ENCODE data around the gene GPC5.

GPC5 gene

GRCh38 chr13:91904597-91904996 lies 506.2 kb downstream of the GPC5 start:
- DNase-seq: no peak

DNA sequence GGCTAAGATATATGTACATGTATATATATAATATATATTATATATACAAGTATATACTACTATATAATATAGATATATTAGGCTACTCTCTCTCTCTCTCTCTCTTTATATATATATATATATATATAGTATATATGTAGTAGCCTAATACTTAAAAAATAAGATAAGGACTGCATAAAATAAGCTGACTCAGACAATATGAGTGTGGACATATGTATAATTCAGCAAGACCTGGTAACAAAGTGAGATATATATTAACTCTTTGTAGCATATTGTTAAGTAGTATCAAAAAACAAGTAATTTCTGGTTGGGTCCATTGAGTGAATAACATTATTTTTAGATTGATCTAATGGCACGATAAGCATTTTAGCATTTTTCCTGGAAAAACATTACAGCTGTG lies 509.0 kb downstream of the GPC5 start:
- DNase-seq: no peak

DNA sequence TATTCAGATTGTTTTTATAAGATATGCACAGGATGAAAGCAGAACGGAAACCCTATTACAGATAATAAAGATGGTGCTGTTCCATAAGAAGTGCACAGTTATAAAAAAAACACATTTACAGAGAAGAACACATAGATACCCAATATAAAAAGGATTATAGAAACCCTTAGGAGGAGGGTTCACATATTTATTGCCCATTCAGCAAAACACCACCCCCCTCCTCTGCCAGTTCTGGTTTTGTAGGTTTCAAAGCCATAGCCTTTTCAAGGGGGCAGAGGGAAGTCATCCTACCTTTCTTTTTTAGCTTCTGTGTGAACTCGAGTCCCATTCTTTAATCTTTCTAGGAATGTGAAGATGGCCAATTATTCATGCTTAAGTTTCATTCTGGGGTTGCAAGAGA lies 511.2 kb downstream of the GPC5 start:
- DNase-seq: no peak

- peak in 1 of 2 experiments; percentile 8 for DNase-seq
Measured at GRCh38 chr13:91922969-91923592, 524.7 kb downstream of the GPC5 start.

DNA sequence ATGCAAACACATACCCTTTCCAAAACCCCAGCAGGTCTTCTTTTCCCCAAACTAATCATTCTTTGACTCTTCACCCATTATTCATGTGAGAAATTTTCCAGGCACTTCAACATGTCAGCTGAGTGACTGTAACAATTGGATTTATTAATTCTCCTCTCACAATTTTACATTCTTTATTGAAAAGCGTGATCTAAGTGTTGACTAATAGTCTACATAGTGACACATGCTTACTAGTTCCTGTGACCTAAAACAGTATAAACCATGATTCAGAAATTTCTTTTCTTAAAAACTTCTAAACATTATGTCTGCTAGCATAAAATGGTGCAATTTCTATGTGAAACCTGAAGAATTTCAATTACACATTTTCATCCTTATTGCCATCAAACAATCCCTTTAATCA lies 532.3 kb downstream of the GPC5 start:
- DNase-seq: no peak

GRCh38 chr13:91934354-91934753 lies 535.9 kb downstream of the GPC5 start:
- DNase-seq: no peak

GRCh38 chr13:91946498-91947070 lies 548.2 kb downstream of the GPC5 start:
- DNase-seq: peak; percentile 54 to 68

- no peak for DNase-seq
Measured at GRCh38 chr13:91948736-91949135, 550.3 kb downstream of the GPC5 start.

GRCh38 chr13:91950803-91951202 lies 552.4 kb downstream of the GPC5 start:
- no peak for DNase-seq

GRCh38 chr13:91955546-91956355 lies 557.3 kb downstream of the GPC5 start:
- DNase-seq: no peak

GRCh38 chr13:91960947-91961346 lies 562.5 kb downstream of the GPC5 start:
- DNase-seq: no peak

DNA sequence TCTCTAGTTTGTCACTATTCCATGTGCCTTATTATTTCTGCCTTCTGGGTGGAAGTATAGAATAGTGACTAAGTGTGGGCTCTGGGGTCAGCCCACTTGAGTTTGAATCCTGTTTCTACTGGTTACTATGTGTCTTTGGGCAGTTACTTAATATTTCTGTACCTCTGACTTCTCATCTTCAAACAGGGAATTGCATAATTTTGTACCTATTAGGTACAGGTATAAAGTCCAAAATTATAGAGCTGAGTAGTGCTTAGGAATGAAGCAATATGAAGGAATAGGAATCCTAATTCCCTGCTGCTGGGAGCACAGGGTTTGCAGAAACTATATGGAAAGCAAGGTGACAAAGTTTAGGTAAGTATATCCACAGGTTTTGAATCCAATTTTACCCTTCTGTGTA lies 564.5 kb downstream of the GPC5 start:
- no peak for DNase-seq

DNA sequence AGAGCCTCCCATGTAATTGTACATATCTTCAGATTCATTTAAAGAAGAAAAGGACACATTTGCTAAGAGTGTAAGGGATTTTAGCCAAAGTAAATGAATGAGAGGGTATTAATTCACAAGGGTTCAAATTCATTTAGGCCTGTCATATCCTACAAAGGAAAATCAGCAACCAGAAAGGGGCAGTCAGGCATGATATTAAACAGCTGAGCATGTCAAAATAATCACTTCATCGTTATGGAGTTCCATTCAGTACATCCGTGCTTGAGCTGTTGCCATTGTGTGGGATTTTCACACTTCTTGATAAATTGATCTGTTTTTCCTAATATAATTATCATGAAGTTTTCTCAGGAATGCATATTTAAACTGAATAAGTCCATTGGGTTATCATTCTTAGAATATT lies 567.1 kb downstream of the GPC5 start:
- DNase-seq: no peak

DNA sequence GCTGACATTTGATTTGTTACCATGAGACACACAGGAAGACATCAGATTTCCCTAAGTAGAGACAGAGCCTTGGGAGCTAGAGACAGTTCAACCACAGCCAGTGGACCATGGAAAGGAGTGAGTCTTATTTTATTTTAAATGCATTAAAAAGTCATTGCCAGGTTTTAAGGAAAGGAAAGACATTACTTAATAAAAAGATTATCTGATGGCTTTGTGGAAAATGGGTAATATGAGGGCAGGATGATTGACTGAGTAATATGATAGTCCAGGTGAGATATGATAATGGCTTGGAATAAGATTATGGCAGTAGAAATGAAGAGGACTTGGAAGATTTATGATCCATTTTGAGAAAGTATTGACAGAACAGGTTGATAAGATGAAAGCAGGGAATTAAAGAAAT lies 580.1 kb downstream of the GPC5 start:
- DNase-seq: no peak

DNA sequence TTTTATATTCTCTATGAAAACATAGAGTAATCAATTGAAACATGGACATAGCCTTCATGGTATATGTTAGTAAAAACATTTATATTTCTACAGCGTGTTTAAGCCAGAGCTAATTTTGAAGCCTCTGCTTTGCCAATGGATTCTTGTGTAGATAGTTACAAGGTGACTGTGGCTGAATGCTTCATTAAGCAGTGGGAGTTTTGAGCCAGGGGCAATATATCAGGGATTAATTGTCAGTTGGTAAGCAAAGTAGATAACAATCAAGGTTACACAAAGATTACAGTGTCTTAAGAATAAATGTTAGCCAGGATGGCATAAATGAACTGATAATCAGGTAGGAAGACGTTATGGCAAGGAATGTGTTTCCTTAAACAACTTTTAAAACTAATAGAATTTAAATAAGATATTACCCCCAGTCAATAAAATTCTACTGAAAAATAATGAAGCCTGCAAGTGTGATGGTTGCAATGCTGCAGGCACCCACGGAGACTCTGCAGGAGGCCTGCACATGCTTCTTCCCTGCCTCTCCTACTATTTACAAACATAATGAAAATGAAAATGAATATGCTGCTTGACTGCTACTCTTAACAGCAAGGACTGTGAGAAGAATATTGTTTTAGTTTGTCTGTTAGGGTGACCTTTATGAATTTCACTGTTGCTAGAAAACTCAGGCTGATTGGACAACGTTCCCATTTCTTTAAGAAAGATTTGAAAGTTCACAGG lies 588.5 kb downstream of the GPC5 start:
- peak; percentile 68 for DNase-seq

DNA sequence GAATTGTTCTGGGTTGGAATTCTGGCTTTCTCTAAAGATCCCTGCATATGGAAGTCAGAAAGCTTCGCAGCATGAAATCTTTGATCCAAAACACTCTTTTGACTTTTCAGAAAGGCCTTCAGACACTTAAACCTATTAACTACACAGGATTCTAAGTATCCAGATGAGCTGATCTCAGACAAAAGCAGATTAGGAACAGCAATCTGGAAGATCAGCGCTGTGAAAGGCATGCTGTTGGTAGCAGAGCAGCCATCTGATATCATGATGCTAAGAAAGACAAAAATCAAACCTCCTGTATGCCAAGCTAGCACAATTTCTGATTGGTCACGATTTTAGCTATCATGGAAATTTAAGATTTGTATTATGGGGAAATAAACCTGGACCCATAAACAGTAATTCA lies 589.9 kb downstream of the GPC5 start:
- DNase-seq: no peak

DNA sequence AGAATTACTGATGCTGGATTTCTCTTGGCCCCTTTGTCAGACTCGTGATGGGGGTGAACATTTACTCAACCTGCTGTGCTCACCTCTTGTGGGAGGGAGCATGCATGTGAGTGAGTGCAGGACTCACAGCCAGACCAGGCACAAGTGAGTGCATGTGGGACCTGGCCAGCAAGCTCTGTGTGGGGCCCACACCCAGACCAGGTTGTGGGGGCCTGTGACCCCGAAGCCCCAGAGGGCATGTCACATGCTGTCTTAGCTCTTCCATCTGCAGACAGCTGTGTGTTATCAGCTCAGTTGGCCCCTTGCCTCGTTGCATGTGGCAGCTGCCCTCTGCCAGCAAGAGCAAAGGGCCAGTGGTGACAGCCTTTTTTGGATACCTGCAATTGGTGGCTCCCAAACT lies 614.4 kb downstream of the GPC5 start:
- no peak for DNase-seq

DNA sequence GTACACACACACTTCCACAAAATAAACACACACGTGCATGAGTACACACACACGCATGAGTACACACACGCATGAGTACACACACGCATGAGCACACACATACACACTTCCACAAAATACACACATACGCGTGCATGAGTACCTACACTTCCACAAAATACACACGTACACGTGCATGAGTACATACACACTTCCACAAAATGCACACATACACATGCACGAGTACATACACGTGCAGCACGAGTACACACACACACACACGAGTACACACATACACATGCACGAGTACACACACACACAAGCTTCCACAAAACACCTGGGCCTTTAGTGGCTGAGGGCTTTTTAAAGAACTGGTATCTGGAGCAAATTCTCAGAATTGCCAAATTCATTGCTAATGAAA lies 619.3 kb downstream of the GPC5 start:
- DNase-seq: no peak

GRCh38 chr13:92028695-92029094 lies 630.3 kb downstream of the GPC5 start:
- DNase-seq: no peak

- no peak for DNase-seq
Measured at GRCh38 chr13:92029641-92030040, 631.2 kb downstream of the GPC5 start.

DNA sequence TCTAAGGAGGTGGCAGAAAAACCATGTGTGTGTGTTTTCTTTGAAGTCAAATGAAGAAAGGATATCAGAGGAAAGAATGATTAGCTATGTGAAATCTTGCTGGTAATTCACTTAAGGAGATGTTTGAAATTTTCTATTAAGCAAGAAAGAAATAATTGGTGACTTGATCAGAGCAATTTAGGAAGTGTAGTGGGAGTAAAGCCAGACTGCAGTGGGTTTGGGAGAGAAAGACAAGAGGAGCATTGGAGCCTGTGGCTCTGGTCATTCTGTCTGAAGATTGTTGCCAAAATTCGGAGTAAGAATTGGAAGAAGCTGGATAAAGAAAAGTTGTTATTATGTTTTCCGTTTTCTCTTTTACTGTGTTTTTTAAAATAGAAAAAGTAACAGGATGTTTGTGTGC lies 640.5 kb downstream of the GPC5 start:
- no peak for DNase-seq

DNA sequence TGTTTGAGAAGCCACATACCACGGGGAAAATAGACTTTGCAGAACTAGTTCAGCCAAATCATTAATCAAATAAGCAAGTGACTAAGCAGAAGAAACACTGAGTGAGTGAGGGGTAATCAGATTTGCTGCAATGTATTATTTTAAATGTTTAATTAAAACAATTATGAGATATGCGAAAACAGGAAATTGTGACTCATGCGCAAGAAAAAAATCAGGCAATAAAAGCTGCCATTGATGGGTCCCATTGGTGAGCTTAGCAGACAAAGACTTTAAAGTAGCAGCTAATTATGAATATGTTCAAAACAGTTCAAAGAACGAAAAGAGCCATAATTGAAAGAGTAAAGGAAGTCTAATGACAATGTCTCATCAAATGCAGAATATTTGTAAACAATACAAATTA lies 644.1 kb downstream of the GPC5 start:
- no peak for DNase-seq

GRCh38 chr13:92044351-92044750 lies 645.9 kb downstream of the GPC5 start:
- DNase-seq: no peak

GRCh38 chr13:92054389-92054788 lies 656.0 kb downstream of the GPC5 start:
- no peak for DNase-seq

Measured in NCI-H526 (cell line).